Activated naive CD8-positive, alpha-beta T cell treated with anti-CD3 and anti-CD28 coated beads for 36 hours (primary cell): ENCODE data around the gene HTT. TPM values are rescaled to one million over a fixed set of nuclear protein-coding genes. Genes with fewer than 3 reads are reported as not detected.

Experiments
- DNase-seq: peaks from one replicate; pipeline ENCODE4 v3.0.0; 2021
- H3K27ac Mint-ChIP-seq: one replicate; pipeline ENCODE4 v1.8.0; 2022; ENCODE audit warnings: mild to moderate bottlenecking, moderate library complexity, mixed read lengths
- H3K27me3 Mint-ChIP-seq: one replicate; pipeline ENCODE4 v1.8.0; 2022; ENCODE audit warnings: mild to moderate bottlenecking, mixed read lengths
- H3K36me3 Mint-ChIP-seq: one replicate; pipeline ENCODE4 v1.8.0; 2021; ENCODE audit warnings: mild to moderate bottlenecking, mixed read lengths
- H3K4me1 Mint-ChIP-seq: one replicate; pipeline ENCODE4 v1.8.0; 2021; ENCODE audit warnings: mixed read lengths
- H3K4me3 Mint-ChIP-seq: one replicate; pipeline ENCODE4 v1.8.0; 2022; ENCODE audit warnings: mild to moderate bottlenecking, moderate library complexity, mixed read lengths
- H3K9me3 Mint-ChIP-seq: one replicate; pipeline ENCODE4 v1.8.0; 2022; ENCODE audit warnings: mixed read lengths
- total RNA-seq, 2 experiments: library from RNA; stranded (reverse); gene quantifications; one replicate each; pipeline ENCODE4 v1.2.3, GENCODE V29; 2021

Gene HTT
- total RNA-seq, 2 experiments from 2014 or later = 42.9 to 49.4 TPM

DNA sequence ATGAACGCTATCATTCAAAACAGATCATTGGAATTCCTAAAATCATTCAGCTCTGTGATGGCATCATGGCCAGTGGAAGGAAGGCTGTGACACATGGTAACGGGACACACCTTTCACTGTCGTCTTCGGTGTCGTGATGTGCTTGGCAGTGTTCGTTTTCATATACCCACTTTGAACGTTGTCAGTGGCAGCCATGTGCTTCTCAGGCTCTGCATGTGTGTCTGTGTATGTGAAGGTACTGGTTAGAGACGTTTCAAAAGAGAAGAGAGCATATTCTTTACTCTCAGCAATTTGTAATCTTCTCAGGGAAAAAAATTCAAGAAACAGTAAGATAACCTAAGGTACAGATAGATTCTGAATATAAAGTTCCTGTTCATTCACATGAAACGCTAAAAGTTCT, 103.9 kb downstream of the HTT start:
- H3K4me3 Mint-ChIP-seq = no peak overlapping the region
- no peaks in the 10 kb centered on the region for H3K9me3 Mint-ChIP-seq
- H3K27me3 Mint-ChIP-seq = no peaks in the 10 kb centered on the region
- peaks cover 2% of the 10 kb centered on the region for H3K4me1 Mint-ChIP-seq
- H3K27ac Mint-ChIP-seq = no peak overlapping the region
- DNase-seq = no peak
- peaks cover 21% of the 10 kb centered on the region for H3K36me3 Mint-ChIP-seq

DNA sequence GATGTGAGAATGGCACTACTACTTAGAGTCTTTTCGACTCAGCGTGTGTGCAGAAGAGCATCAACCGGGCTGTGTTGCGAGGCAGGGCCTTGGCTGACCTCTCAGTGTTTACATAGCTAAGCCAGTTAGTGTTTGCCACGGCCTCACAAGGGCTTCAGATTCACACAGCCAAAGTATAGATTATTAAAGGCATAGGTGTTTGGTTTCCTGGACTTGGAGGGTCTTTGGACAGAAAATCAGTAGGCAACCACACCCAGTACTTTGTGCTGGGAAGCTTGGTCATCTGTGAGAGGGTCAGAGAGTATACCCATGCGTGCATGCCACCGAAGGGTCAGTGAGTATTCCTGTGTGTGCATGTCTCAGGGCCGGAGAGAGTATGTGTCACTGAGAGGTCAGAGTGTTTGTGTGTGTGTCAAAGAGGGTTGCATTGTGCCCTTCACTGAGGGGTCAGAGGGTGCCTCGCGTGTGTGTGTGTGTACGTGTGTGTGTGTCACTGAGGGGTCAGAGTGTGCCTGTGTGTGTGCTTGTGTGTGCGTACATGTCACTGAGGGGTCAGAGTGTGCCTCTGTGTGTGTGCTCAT, 104.7 kb downstream of the HTT start:
- H3K4me1 Mint-ChIP-seq = peaks cover 2% of the 10 kb centered on the region
- no peak overlapping the region for H3K4me3 Mint-ChIP-seq
- H3K36me3 Mint-ChIP-seq = peaks cover 22% of the 10 kb centered on the region
- H3K9me3 Mint-ChIP-seq = no peaks in the 10 kb centered on the region
- DNase-seq = no peak
- no peak overlapping the region for H3K27ac Mint-ChIP-seq
- H3K27me3 Mint-ChIP-seq = no peaks in the 10 kb centered on the region

DNA sequence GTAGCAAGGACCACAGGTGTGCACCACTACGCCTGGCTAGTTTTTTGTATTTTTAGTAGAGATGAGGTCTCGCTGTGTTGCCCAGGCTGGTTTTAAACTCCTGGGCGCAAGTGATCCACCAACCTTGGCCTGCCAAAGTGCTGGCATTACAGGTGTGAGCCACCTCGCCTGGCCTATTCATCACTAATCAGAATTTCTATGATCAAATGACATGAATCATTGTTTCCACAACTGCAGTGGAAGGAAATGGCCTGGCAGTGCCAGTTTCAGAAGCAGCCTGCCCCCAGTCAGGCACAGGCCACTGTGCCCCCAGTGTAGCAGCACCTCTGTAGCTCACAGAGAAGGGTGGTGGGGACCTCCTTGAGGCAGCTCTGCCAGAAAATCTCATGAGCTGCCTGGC, 108.5 kb downstream of the HTT start:
- Mint-ChIP-seq H3K4me1 (peaks cover 2% of the 10 kb centered on the region), H3K4me3 (no peak overlapping the region), H3K27ac (no peak overlapping the region), H3K36me3 (peaks cover 35% of the 10 kb centered on the region), H3K9me3 (no peaks in the 10 kb centered on the region), H3K27me3 (no peaks in the 10 kb centered on the region)
- DNase-seq = no peak

DNA sequence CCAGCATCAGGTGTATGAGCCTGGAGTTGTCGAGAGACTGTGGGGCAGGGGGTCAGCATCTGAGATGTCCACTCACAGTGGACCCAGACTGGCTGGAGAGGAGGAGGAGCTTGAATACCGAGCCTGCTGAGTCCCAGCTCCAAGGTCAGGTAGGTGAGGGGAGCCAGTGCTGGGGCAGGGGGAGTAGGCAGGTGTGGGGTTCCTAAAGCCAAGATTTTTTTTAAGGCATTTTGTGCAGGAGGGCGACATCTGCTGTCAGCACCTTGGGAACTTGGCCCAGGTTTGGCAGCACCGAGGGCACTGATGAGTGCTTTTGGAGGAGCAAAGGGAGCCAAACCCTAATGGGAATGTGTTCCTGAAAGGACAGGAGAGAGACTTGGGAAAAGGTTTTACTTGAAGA, 110.2 kb downstream of the HTT start:
- Mint-ChIP-seq H3K27ac (peak overlapping the region; percentile 30), H3K4me3 (no peak overlapping the region), H3K9me3 (no peaks in the 10 kb centered on the region), H3K36me3 (peaks cover 31% of the 10 kb centered on the region), H3K4me1 (peaks cover 2% of the 10 kb centered on the region), H3K27me3 (no peaks in the 10 kb centered on the region)
- no peak for DNase-seq

DNA sequence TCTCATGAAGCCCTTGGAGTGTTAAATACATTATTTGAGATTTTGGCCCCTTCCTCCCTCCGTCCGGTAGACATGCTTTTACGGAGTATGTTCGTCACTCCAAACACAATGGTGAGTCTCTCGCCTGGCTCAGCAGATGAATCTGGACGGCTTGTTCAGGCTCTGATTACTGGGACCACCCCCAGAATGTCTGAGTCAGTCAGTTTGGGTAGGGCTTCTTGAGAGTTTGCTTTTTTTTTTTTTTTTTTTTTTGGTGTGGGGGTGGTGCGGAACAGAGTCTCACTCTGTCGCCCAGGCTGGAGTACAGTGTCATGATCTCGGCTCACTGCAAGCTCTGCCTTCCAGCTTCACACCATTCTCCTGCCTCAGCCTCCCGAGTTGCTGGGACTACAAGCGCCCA, 112.1 kb downstream of the HTT start:
- H3K36me3 Mint-ChIP-seq = peaks cover 31% of the 10 kb centered on the region
- peaks cover 2% of the 10 kb centered on the region for H3K4me1 Mint-ChIP-seq
- H3K27me3 Mint-ChIP-seq = no peaks in the 10 kb centered on the region
- no peak overlapping the region for H3K27ac Mint-ChIP-seq
- no peak for DNase-seq
- H3K9me3 Mint-ChIP-seq = no peaks in the 10 kb centered on the region
- H3K4me3 Mint-ChIP-seq = no peak overlapping the region

DNA sequence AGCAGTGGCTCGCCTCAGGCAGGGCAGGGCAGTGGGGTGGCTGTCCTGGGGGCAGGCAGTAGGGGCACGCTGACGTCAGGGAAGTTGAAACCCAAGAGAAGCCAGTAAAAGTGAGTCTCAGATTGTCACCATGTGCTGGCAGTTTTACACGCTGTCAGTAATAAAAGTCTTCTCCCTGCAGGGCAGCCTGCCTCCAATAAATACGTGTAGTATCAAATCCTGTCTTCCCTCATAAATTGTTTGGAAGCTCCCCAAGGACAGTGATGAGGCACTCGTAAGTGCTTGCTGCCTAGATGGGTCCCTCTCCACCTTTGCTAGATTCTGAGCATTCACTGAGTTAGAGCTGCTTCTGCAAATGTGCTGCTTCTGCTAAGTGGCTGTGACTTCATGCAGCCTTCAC, 113.6 kb downstream of the HTT start:
- peaks cover 31% of the 10 kb centered on the region for H3K36me3 Mint-ChIP-seq
- H3K4me1 Mint-ChIP-seq = peaks cover 3% of the 10 kb centered on the region
- DNase-seq = no peak
- no peaks in the 10 kb centered on the region for H3K27me3 Mint-ChIP-seq
- H3K9me3 Mint-ChIP-seq = no peaks in the 10 kb centered on the region
- no peak overlapping the region for H3K4me3 Mint-ChIP-seq
- no peak overlapping the region for H3K27ac Mint-ChIP-seq

DNA sequence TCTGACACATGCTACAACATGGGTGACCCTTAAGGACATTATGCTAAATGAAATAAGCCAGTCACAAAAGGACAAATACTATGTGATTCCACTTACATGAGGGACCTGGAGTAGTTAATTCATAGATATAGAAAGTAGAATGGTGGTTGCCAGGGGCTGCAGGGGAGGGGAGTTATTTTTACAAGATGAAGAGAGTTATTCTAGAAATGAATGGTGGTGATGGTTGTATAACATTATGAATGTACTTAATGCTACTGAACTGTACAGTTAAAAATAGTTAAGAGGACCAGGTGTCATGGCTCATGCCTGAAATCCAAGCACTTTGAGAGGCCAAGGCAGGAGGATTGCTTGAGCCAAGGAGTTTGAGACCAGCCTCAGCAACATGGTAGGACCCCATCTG, 115.0 kb downstream of the HTT start:
- Mint-ChIP-seq H3K36me3 (peaks cover 28% of the 10 kb centered on the region), H3K4me3 (no peak overlapping the region), H3K27me3 (no peaks in the 10 kb centered on the region), H3K4me1 (peaks cover 11% of the 10 kb centered on the region), H3K27ac (no peak overlapping the region), H3K9me3 (no peaks in the 10 kb centered on the region)
- no peak for DNase-seq

DNA sequence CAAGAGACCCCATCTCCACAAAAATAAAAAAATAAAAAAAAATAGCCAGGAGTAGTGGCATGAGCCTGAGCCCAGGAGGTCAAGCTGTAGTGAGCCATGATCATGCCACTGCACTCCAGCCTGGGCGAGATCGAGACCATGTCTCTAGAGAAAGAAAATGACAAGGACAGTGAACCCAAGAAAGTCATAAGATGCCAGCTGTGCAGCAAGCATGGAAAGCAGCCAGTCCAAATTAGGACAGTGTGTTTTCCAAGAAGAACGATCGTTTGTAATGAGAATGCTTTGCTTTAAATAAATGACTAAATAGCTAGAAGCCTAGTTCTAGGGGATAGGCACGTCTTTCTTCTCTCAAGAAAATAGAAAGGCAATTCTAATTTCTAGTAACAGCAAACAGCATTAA, 116.1 kb downstream of the HTT start:
- no peak overlapping the region for H3K4me3 Mint-ChIP-seq

DNA sequence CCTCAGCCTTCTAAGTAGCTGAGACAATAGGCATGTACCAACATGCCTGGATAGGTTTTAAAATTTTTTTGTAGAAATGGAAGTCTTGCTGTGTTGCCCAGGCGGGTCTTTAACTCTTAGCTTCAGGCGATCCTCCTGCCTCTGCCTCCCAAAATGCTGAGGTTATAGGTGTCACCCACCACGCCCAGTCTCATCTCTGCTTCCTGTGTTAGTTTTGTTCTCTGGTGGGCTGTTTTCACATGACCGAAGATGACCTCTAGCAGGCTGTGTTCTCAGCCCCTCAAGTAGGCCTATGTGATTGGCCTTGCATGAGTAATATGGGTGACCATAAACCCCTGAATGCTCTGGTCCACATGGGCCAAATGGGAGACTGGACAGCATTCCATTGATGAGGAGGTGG, 117.7 kb downstream of the HTT start:
- Mint-ChIP-seq H3K9me3 (no peaks in the 10 kb centered on the region), H3K4me1 (peaks cover 36% of the 10 kb centered on the region), H3K4me3 (no peak overlapping the region), H3K27me3 (no peaks in the 10 kb centered on the region), H3K36me3 (peaks cover 29% of the 10 kb centered on the region), H3K27ac (no peak overlapping the region)
- DNase-seq = no peak

More for the DNA sequence above, 116.1 kb downstream of the HTT start:
- Mint-ChIP-seq H3K36me3 (peaks cover 28% of the 10 kb centered on the region), H3K4me1 (peaks cover 21% of the 10 kb centered on the region), H3K9me3 (no peaks in the 10 kb centered on the region), H3K27me3 (no peaks in the 10 kb centered on the region), H3K27ac (no peak overlapping the region)
- DNase-seq = no peak

DNA sequence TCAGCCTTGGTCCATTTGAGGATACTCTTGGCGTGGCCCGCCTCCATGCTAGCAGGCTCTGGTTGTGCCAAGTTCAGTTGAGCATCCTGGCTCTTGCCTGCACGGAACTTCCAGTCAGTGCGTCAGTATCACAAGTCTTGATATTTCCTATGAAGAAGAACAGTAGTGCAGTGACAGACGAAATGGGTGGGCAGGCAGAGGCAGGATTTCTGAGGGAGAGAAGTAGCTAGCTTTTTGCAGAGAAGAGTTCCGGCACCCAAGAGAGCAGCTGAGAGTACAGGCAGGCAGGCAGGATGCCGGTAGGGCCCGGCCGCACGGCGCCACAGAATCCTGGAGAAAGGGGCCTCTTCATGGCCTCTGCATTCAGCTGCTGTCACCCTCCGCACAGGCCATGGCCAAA, 118.3 kb downstream of the HTT start:
- Mint-ChIP-seq H3K9me3 (no peaks in the 10 kb centered on the region), H3K27ac (no peak overlapping the region), H3K36me3 (peaks cover 29% of the 10 kb centered on the region), H3K27me3 (no peaks in the 10 kb centered on the region), H3K4me3 (no peak overlapping the region), H3K4me1 (peaks cover 43% of the 10 kb centered on the region)
- no peak for DNase-seq

DNA sequence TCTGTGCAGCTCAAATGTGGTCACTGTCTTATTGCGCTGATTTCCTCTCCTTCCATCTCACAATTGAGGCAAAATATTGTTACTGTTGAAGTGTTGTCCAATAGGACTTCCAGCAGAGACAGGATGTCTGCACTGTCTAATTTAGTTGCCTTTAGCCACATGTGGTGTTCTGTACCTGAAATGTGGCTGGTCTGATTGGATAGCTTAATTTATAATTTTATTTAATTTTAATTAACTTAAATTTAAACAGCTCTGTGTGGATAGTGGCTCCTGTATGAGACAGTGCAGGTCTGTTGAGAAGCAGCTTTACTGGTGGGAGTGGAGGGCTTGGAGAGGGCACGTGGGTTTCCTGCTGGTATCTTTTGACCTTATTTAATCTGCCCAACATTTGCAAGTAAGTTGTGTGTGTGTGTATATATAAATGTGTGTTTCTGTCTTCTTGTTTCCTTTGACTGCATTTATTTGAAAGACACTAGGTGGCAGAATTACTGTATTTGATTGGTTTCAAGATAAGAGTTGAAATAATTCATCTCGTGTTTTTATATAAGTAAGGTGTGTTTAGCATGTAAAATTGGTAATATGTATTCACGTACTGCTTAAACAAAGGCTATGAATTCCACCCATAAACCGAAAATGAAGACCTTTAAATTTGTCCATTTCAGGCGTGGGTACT, 119.2 kb downstream of the HTT start:
- H3K27ac Mint-ChIP-seq = no peak overlapping the region
- no peaks in the 10 kb centered on the region for H3K9me3 Mint-ChIP-seq
- no peak overlapping the region for H3K4me3 Mint-ChIP-seq
- H3K4me1 Mint-ChIP-seq = peaks cover 43% of the 10 kb centered on the region
- peaks cover 27% of the 10 kb centered on the region for H3K36me3 Mint-ChIP-seq
- no peak for DNase-seq
- no peaks in the 10 kb centered on the region for H3K27me3 Mint-ChIP-seq

DNA sequence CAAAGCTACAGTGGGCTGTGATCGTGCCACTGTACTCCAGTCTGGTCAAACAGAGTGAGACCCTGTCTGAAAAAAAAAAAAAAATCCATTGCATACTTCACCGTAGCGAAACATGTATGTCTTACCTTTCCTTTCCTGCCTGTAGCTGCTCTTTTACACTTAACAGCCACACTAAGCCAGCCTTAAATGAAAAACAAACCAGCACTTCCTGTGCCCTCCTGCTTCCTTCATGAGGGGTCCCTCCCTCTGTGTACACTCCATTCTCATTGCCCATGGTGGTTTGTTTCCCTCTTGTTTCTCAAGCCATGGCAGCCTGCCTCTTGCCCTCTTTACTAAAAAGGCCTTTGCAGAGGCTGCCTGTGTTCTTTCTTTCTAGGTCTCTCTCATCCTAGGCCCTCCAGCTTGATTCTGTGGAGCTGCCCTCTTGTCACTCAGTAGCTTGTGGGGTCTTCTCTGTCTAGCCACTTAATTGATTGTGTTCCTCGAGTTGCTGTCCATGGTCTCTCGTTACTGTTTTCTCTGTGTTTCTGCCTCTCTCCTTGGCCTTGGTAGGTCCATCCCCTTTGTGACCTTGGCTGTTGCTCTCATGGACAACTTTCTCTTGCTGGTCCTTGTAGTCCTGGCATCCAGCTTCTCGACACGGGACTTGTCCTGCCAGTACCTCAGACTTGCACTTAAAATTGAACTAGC, 122.3 kb downstream of the HTT start:
- no peak overlapping the region for H3K27ac Mint-ChIP-seq
- H3K4me1 Mint-ChIP-seq = peaks cover 48% of the 10 kb centered on the region
- H3K27me3 Mint-ChIP-seq = no peaks in the 10 kb centered on the region
- H3K9me3 Mint-ChIP-seq = no peaks in the 10 kb centered on the region
- DNase-seq = no peak
- no peak overlapping the region for H3K4me3 Mint-ChIP-seq
- peaks cover 21% of the 10 kb centered on the region for H3K36me3 Mint-ChIP-seq

DNA sequence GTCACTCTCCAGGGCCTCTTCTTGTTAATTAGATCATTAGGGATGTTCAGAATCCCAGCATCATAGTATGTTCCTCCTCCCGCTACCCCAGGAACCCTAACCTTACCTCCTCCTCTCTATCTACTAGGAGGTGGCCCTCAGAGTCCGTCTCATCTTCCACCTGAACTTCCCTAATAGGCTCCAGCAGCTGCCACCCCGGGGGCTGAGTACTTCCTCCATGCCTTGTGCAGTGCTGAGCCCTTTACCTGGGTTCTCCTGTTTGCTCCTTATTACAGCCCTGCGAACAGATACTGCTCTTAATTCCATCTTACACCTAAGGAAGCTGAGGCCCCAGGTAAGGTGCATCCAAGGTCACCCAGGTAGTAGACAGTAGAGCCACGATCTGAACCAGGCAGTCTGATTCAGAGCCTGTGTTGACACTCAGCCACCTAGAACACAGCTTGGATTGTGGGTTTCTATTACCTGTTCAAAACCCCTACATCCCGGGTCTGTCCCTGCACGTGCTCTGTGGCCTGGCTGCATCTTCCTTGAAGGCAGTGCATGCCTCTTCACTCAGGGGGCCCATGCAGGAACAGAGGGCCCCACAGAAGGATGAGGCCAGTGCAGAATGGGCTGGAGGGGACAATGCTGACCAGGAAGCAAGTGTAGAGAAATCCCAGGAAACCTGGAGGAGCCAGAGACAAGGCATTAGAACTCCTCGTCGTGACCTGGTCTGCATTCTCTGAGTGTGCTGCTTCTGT, 123.1 kb downstream of the HTT start:
- no peak overlapping the region for H3K27ac Mint-ChIP-seq
- peaks cover 22% of the 10 kb centered on the region for H3K36me3 Mint-ChIP-seq
- no peaks in the 10 kb centered on the region for H3K9me3 Mint-ChIP-seq

DNA sequence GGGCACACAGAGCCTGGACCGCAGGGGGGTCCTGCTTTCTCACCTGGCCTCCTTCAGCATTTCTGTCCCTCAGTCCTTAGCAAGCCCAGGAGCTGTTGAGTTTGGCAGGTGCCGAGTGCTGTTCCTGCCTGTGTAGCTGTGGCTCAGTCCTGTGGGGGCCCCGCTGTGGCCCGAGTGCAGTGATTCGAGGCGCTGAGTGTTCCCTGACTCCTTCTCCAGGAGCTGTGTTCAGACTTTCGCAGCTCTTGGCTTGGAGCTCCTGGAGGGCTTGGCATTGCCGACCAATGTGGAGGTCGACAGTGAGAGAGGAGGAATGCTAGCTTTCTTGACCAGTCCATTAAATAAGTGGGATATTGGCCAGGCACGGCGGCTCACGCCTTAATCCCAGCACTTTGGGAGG, 124.4 kb downstream of the HTT start:
- Mint-ChIP-seq H3K4me3 (no peak overlapping the region), H3K27ac (no peak overlapping the region), H3K27me3 (no peaks in the 10 kb centered on the region), H3K4me1 (peaks cover 58% of the 10 kb centered on the region), H3K9me3 (no peaks in the 10 kb centered on the region), H3K36me3 (peaks cover 34% of the 10 kb centered on the region)
- no peak for DNase-seq

More for the DNA sequence above, 123.1 kb downstream of the HTT start:
- Mint-ChIP-seq H3K4me3 (no peak overlapping the region), H3K4me1 (peaks cover 54% of the 10 kb centered on the region), H3K27me3 (no peaks in the 10 kb centered on the region)
- no peak for DNase-seq

DNA sequence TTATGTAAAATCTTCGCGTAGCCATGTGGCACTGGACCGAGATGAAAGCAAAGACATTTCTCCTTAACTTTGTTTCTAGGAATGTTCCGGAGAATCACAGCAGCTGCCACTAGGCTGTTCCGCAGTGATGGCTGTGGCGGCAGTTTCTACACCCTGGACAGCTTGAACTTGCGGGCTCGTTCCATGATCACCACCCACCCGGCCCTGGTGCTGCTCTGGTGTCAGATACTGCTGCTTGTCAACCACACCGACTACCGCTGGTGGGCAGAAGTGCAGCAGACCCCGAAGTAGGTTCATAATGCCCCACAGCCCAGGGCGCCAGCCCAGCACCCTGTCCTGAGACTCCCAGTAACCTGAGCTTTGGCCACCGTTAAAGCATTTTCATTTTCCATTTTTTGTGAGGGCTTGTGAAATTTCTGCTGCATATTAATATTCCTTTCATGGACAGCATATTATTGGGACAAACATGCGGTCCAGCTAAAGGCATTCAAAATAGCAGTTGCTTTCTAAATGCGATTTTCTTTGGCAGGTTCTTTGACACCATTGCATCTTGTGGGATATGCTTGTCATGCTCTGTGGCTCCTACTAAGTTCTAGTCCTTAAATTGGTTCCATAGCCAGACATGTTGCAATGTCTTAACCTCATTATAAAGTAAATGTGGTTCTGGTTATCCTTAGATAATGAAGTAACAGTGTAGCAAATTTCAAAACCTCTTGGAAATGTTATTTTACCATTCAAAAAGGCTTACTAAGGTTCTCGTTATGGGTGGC, 125.4 kb downstream of the HTT start:
- H3K27me3 Mint-ChIP-seq = no peaks in the 10 kb centered on the region
- H3K36me3 Mint-ChIP-seq = peaks cover 35% of the 10 kb centered on the region
- no peak overlapping the region for H3K4me3 Mint-ChIP-seq
- no peak overlapping the region for H3K27ac Mint-ChIP-seq
- no peak for DNase-seq
- H3K9me3 Mint-ChIP-seq = no peaks in the 10 kb centered on the region
- peaks cover 55% of the 10 kb centered on the region for H3K4me1 Mint-ChIP-seq
